GM19025 (cell line): ENCODE results near the gene MTMR8.
"Not testable (repeated sequence)": the region's sequence is repeated elsewhere in the genome, so short reads cannot be mapped to it uniquely, and the experiment has no call there.

Experiments
- ATAC-seq: cut with Tn5 transposase; IDR thresholded peaks from one replicate; pipeline ENCODE4 v1.9.1; 2021; ENCODE audit warnings: mild to moderate bottlenecking, low read depth, moderate library complexity; ENCODE audit not compliant: unreplicated experiment

The MTMR8 gene

DNA sequence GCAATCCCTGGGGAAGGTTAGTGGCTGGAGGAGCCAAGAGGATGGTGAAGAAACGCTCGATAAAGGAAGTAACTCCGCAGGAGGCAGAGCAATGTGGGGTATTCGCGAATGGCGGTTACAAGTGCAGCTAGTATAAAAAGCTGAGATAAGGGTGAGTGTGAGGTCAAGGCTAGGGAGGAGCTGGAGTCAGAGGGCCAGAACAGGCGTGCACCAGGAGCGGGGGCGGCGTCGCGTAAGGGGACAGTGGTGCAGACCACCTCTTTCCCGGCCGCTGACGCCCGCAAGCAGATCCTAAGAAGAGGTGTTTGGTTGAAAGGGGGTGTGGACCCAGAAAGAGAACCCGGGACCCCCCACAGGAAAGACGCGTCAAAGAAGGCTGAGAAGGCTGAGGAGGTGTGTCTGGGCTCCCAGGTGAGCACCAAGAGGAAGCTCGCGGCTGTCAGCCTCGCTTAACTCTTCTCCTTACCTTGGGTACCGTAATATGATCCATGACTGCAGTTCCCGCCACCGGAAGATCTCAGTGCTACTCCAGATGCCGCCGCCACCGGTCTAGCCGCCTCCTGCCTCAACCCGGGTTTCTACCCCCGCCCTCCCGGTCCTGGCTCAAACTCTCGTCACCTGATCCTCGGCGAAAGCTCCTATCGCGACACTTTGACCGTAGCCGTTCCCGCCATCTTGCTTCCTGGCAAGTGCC, at the start of gene MTMR8:
TSS of gene MTMR8 (minus strand) at position 579 of the 694 bp plus-strand sequence. CDS start at position 490, 89 bp downstream.
- ATAC-seq = peak; percentile 97

DNA sequence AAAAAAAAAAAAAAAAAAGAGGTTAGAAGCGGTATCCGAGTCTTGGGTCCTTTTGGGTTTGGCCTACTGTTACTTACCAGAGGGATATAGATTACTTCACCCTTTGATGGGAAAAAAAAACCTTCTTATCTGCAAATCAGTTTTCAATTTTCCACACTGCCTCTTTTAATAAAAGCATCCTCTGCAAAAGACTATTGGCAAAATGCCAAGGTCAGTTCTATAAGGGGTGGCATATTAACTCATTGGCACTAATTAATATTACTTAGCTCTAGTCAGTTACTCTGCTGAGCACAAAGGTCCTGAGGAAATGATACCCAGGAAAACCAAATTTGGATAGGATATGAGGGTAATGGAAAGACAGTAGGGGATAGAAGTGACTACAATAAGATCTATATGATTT, 44.3 kb upstream of the MTMR8 start:
- ATAC-seq = no peak

DNA sequence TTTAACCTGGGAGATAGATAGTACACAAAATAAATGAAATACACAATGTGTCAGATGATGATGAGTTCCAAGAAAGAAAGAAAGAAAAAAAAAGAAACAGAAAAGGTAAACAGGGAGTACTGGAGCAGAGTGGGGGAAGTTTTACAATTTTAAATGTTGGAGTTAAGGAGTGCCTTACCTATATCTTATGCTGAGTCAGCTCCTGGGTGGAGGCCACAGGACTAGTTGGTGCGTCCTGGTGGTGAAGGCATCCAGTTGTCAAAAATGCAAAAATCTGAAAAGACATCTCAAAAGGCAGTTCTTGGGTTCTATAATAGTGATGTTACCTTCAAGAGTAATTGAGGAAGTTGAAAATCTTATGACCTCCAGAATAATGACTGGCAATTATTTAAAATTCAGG, 42.4 kb upstream of the MTMR8 start:
- no peak for ATAC-seq

DNA sequence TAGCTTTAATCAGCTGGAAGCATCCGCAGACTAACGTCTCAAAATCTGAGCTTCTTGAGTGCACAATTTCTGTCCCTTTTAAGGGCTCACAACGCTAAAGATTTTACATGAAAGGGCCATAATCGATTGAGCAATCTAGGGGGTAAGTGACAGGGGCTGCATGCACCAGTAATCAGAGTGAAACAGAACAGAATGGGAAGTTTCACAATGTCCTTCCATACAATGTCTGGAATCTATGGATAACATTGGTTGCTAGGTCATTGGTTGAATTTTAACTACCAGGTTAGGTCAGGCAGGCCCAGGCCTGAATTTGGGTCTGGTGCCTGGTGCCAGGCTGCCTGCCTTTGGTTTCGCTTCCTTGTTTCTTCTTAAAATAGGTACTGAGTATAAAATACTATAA, 42.0 kb upstream of the MTMR8 start:
- no peak for ATAC-seq

DNA sequence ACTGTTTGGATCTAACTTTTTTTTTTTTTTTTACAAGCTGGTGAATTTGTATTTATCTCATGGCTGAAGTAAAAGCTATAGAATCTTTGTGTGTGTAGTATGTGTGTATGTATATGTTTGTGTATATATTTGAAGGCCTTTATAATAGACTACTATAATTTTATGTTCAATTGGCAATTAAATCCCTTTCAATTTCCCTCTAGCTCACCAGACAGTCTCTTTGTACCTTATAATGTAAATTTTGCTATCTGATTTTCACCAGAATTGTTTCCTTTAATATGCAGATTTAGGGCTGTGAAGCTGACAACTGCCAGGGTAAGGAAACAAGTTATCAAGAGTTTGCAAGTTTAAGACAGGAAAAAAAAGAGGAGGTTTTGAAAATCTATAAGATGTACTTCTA, 33.1 kb upstream of the MTMR8 start:
- no peak for ATAC-seq

DNA sequence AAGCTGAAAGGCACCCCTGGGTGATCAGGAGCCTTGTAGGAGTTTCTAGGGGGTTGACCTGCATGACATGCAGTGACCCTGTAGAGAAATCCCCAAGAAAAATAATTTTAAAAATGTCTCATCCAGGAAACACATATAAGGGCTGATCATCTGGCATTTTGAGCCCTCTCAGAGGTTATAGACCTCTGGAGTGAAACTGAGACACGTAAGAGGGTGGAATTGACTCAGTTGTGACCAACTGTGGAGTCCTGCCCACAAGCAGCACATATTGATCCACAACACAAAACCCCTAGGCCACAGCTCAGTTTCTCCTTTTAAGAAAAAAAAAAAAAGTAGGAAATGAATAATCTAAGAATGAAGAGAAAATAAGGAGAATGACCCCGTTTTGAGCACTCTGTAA, 32.5 kb upstream of the MTMR8 start:
- ATAC-seq = peak; percentile 93

DNA sequence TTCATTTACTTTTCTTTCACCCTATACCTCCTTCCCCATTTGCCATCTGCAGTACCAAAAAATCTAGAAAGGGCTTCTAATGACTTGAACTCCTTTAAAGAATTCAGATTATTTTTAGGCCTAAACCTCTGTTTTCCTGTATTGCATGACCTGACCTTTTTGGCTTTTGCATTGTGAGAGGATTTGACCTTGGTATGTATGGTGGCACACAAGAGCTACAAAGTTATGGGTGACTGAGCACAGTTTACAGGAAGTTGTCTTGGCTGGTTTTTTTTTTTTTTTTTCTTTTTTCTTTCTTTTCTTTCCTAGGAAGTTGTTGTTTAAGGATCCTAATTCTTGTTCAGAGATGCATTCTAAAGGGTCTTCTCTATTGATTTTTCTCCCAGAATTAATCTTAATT, 32.0 kb upstream of the MTMR8 start:
- ATAC-seq = no peak

DNA sequence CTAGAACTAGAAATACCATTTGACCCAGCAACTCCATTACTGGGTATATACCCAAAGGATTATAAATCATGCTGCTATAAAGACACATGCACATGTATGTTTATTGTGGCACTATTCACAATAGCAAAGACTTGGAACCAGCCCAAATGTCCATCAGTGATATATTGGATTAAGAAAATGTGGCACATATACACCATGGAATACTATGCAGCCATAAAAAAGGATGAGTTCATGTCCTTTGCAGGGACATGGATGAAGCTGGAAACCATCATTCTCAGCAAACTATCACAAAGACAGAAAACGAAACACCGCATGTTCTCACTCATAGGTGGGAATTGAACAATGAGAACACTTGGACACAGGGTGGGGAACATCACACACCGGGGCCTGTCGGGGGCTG, 14.5 kb upstream of the MTMR8 start:
- ATAC-seq = not testable (repeated sequence)

DNA sequence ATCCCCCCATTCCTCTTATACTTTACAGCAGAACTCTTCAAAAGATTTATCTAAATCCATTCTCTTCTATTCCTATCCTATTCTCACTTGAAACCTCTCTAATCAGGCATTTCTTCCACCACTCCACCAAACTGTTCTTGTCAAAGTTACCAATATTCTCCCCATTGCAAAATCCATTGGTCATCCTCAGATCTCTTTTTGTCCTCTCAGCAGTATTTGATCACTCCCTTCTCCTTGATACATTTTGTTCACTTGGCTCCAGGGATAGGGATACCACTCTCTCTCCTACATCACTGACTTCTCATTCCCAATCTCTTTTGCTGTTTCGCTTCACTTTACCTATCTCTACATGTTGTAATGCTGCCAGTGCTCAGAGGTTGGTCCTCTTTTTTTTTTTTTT, 2.8 kb upstream of the MTMR8 start:
- no peak for ATAC-seq

DNA sequence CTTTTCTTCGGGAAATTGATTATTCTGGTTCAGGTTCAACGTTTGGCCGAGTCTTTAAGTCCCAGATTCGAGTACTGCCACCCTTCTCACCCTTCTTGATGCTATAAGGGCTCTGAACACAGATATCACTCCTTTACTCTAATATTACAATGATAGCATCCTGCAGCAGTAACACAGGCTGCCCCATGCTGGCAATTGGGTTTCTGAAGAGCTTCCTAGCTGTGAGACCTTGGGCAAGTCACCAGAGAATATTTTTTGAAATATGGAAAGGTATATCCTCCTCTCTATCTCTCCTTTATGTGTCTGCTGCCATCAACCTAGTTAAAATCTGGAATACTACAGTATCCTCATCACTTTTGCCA, 297 bp upstream of the MTMR8 start:
- peak; percentile 33 for ATAC-seq

DNA sequence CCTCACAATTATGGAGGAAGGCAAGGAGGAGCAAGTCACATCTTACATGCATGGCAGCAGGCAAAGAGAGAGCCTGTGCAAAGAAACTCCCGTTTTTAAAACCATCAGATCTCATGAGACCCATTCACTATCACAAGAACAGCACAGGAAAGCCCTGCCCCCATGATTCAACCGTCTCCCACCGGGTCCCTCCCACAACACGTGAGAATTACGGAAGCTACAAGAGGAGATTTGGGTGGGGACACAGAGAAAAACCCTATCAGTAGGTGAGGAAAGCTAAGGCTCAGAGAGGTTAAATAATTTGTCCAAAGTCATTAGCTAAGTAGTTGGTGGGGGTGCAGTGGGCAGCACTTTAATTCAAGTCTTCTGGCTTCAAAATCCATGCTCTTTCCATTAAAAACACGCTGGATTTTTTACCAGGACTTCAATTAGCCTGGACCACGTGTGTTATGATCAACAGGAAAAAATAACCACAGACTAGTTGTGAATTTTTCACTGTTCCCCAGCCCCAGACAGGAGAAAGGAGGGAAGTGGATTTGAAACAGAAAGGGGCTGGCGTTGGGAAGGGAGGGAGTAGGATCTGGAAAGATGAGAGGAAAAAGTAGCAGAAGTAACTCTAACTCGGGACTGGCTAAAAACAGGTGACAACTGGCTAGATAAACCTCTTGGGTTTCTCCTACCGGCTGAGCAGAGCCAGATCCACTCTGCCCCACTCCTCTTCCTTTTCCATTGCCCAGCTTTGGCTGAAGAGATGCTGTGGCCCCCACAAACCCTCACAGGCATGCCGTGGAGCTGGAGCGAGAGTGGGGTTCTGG, 986 bp downstream of the MTMR8 start:
- ATAC-seq = no peak

DNA sequence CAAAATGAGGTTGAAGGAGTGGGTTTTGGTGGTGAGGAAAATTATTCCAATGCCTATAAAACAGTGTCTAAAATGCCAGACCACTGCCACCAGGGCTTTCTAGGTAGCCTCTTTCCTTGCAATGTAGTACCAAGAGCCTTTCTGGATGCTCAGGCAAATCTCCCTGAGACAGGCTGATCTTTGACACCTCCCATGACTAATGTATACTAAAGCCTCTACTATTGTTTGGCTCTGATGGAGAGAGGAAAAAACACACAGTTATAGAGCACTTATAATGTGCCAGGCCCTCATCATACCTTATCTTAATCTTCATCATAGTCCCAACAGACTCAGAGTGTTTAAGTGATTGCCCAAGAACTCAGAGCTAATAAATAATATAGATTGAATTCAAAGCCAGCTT, 5.8 kb downstream of the MTMR8 start:
- ATAC-seq = no peak

DNA sequence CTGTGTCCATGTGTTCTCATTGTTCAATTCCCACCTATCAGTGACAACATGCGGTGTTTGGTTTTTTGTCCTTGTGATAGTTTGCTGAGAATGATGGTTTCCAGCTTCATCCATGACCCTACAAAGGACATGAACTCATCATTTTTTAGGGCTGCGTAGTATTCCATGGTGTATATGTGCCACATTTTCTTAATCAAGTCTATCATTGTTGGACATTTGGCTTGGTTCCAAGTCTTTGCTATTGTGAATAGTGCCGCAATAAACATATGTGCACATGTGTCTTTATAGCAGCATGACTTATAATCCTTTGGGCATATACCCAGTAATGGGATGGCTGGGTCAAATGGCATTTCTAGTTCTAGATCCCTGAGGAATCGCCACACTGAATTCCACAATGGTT, 14.5 kb downstream of the MTMR8 start:
- ATAC-seq = not testable (repeated sequence)

DNA sequence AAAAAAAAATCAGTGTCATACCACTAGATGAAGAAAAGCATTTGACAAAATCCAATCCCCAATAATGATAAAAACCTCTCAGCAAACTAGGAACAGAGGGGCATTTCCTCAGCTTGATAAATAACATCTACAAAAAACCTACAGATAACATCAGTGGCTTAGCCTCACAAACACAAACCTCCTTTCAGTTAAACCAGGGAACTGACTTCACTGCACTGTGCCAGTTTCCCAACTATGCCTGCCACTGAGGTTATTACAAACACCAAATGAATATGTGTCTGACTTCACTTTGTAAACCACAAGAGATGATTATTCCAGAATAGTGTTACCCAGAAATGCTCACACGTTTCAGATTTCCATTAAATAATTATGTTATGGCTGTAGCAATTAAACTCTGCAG, 15.3 kb downstream of the MTMR8 start:
- no peak for ATAC-seq

DNA sequence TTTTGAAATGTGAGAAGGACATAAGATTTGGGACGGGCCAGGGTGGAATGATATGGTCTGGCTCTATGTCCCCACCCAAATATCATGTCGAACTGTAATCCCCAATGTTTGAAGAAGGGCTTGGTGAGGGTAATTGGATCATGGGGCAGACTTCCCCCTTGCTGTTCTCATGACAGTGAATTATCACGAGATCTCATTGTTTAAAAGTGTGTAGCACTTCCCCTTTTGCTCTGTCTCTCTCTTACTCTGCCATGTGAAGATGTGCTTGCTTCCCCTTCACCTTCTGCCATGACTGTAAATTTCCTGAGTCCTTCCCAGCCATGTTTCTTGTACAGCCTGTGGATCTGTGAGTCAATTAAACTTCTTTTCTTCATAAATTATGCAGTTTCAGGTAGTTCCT, 17.5 kb downstream of the MTMR8 start:
- no peak for ATAC-seq

DNA sequence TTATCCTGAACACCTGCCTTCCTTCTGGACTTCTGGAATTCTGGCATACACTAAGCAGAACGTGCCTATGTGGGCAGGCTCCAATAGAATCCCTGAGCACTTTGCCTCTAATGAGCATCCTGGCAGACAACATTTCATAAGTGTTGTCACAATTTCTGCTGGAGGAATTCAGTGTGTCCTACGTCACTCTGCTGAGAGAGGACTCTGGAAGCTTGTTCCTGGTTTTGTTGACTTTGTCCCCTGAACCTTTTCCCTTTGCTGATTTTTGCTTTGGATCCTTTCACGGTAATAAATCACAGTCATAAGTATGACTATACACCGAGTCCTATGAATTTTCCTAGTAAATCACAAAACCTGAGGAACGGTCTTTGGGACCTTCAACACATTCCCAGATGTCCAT, 43.2 kb downstream of the MTMR8 start:
- no peak for ATAC-seq

DNA sequence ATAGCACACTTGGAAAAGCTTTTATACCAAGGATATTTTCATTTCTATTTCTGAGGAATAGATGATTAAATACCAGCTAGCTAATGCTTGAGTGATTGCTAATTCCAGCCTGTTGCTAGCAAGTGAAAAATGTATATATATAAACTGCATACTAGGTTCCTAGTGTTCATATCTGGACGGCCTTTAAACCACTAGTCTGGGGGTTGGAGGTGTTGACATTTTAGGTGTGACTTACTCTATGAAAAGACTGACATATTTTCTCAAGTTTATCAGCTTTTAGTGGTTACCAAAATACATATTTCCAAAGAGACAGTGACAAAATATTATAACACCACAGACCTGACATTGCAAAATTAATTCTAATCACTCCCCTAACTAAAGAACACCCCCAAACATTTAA, 44.7 kb downstream of the MTMR8 start:
- no peak for ATAC-seq

DNA sequence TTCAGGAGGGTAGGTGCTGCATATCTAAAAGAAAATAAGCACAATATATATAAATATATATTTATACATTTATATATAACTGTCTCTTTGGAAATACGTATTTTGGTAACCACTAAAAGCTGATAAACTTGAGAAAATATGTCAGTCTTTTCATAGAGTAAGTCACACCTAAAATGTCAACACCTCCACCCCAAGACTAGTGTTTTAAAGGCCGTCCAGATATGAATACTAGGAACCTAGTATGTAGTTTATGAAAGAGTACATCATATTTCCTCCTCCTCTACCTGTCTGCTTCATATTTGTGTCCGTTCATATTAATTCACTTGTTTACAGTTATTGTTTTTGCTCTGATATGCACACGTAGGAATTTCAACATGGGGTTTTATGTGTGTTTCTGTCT, 45.2 kb downstream of the MTMR8 start:
- no peak for ATAC-seq

DNA sequence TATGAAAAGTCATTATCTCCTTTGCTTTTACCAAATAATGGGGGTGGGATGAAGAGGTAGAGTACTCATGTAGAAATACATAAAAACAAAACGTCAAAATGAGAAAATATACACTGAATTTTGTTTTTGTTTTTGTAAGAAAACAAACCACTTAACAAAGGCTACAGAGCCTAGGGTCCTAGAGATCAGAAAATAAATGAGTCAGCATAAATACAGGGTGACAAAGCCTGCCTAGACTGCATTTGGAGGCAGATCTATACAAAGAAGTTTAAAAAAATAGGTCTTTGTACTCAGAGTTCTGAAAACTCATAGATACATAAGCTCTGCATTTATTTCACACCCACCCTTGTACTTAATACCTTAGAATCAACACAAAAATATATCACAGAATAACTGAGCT, 52.4 kb downstream of the MTMR8 start:
- no peak for ATAC-seq

DNA sequence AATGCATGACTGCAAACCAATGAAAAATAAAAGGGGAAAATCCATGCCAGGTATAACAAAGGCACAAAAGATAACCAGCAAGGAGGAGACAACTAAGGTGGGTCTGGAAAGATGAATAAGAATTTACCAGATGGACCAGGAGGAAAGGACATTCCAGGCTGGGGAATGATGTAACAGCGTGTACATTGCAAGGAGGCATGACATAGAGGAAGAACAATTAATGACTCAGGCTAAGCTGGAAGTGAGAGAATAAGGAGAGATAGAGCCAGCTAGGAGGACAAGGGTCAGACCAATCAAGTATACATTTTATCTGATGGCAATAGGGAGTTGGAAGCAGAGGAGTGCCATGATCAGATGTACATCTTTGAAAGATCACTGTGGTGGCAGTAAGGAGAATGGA, 57.0 kb downstream of the MTMR8 start:
- ATAC-seq = no peak

DNA sequence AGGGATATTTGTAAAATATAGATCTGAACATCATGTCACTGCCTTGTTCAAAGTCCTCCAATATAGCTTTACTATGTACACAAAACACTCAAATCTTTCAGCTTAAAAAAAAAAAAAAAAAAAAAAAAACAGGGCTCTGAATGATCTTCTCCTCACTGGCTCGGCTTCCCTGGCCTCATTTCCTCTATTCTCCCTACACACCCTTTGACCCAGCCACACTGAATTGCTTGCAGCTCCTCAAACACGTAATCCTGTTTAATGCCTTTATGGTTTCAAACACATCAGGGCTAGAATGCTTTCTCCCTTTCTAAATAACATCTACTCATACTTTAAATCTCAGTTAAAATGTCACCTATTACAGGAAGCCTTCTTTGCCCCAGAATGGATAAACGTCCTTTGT, 60.8 kb downstream of the MTMR8 start:
- ATAC-seq = no peak

DNA sequence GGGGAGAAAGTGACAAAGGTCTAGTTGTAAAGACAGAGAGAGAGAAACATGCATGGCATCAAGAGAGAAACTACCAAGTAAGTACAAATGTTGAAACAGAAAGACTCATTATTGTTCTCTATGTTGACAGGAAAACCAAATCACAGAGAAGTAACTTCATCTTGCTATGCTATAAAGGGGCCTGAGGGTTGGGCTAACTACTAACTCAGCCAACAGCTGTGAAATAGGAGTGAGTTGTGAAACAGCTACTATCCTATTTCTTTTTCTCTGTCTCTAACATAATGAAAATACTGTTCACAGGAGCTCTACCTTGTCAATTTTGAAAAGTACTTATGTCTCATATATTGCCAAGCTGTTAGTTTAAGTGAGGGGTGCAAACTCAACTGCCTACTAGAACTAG, 65.0 kb downstream of the MTMR8 start:
- ATAC-seq = no peak
